HFFc6 (cell line): ENCODE measurements around the gene NPVF. TPM values are rescaled to one million over a fixed set of nuclear protein-coding genes. Genes with fewer than 3 reads are reported as not detected.

Source experiments
- DNase-seq: peaks from one replicate; pipeline ENCODE4 v3.0.0-alpha.2; 2018
- H3K27ac Mint-ChIP-seq: 2 replicates; pipeline ENCODE4 v1.8.0; 2020; ENCODE audit warnings: mild to moderate bottlenecking, mixed read lengths
- H3K27me3 Mint-ChIP-seq: 2 replicates; pipeline ENCODE4 v1.8.0; 2021; ENCODE audit warnings: mild to moderate bottlenecking, moderate library complexity, mixed read lengths; ENCODE audit not compliant: insufficient read depth
- H3K36me3 Mint-ChIP-seq: 2 replicates; pipeline ENCODE4 v1.8.0; 2021; ENCODE audit warnings: low read depth, mixed read lengths
- H3K4me1 Mint-ChIP-seq: 2 replicates; pipeline ENCODE4 v1.8.0; 2020; ENCODE audit warnings: low read depth, mixed read lengths
- H3K4me3 Mint-ChIP-seq: 2 replicates; pipeline ENCODE4 v1.8.0; 2020; ENCODE audit warnings: mild to moderate bottlenecking, moderate library complexity, mixed read lengths
- H3K9me3 Mint-ChIP-seq: 2 replicates; pipeline ENCODE4 v1.8.0; 2020; ENCODE audit warnings: mild to moderate bottlenecking, mixed read lengths
- total RNA-seq, 6 experiments: library from RNA; stranded (reverse); fragmentation: NEBNext Ultra II Directional; extraction: Animal tissue kit (Norgen Biotek cat#: 25700); gene quantifications; 2 replicates in 1 of 6; 3 replicates in 5 of 6; pipeline ENCODE4 v1.2.3, GENCODE V29; 2021
- TF ChIP-seq, protein P1 (sequence below): fragments of 200-600 bp; sonication (generic); IDR thresholded peaks from 2 replicates; pipeline ENCODE4 v1.5.0; 2021; ENCODE audit warnings: antibody characterized with exemption, mild to moderate bottlenecking

NPVF gene
- total RNA-seq, 6 experiments from 2014 or later, result not detected

DNA sequence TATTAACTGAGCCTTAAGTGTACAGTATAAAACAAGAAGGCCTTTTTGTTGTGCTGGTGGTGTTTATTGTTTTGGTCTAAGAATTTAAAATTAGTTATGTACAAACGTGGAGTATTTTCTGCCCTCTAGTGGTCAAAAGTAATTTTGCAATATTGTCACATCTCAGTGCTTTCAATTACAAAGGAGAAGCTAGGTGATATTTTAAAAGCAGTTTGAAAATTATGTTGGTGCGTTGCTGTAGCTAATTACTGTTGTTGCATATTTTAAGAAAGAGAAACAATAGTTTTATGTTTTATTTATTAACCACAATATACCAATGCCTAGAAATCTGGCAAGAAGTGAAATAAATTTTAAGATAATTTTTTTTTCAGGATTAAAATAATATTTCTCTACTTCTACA lies 11.4 kb downstream of the NPVF start:
- peak; percentile 41 for DNase-seq
- no peaks in the 10 kb centered on the region for H3K4me1 Mint-ChIP-seq

DNA sequence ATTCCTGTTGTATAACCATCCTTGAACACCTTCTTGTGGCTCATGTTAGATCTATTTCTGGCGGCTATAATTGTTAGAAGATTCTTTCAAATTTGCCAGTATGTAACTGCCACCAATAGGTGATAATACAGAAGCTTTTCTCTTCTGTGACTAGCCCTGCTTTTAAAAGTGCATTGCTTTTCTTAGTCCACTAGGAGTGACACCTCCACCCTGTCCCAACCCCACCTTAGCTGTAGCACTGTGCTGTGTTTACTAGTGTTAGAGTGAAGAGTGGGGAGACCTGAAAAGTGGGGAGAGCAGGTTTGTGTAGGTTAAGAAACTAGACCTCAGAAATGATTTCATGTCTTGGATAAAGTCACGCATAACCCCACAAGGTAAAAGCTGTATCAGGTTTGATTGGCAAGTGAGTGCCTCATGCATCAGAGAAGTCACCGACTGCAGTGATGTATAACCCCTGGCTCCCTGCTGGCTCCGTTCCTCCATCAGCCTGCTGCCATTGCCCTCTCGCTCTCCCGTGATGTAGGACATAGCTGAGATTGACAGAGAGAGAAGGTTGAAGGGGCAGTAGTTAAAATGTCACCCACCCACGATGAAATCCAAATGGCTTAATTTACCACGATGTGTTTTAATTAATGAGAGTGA lies 12.5 kb downstream of the NPVF start:
- no peak overlapping the region for H3K4me3 Mint-ChIP-seq
- H3K9me3 Mint-ChIP-seq, result no peaks in the 10 kb centered on the region
- DNase-seq, result no peak
- TF ChIP-seq, protein P1, sequence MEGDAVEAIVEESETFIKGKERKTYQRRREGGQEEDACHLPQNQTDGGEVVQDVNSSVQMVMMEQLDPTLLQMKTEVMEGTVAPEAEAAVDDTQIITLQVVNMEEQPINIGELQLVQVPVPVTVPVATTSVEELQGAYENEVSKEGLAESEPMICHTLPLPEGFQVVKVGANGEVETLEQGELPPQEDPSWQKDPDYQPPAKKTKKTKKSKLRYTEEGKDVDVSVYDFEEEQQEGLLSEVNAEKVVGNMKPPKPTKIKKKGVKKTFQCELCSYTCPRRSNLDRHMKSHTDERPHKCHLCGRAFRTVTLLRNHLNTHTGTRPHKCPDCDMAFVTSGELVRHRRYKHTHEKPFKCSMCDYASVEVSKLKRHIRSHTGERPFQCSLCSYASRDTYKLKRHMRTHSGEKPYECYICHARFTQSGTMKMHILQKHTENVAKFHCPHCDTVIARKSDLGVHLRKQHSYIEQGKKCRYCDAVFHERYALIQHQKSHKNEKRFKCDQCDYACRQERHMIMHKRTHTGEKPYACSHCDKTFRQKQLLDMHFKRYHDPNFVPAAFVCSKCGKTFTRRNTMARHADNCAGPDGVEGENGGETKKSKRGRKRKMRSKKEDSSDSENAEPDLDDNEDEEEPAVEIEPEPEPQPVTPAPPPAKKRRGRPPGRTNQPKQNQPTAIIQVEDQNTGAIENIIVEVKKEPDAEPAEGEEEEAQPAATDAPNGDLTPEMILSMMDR, result no peak
- H3K27me3 Mint-ChIP-seq, result peaks cover 5% of the 10 kb centered on the region
- H3K4me1 Mint-ChIP-seq, result no peaks in the 10 kb centered on the region
- no peak overlapping the region for H3K27ac Mint-ChIP-seq
- H3K36me3 Mint-ChIP-seq, result no peaks in the 10 kb centered on the region

More for the DNA sequence above, 11.4 kb downstream of the NPVF start:
- H3K9me3 Mint-ChIP-seq, result no peaks in the 10 kb centered on the region
- no peak overlapping the region for H3K4me3 Mint-ChIP-seq
- no peaks in the 10 kb centered on the region for H3K36me3 Mint-ChIP-seq
- H3K27ac Mint-ChIP-seq, result no peak overlapping the region
- TF ChIP-seq, protein P1, result peak; percentile 95
- H3K27me3 Mint-ChIP-seq, result peaks cover 11% of the 10 kb centered on the region

DNA sequence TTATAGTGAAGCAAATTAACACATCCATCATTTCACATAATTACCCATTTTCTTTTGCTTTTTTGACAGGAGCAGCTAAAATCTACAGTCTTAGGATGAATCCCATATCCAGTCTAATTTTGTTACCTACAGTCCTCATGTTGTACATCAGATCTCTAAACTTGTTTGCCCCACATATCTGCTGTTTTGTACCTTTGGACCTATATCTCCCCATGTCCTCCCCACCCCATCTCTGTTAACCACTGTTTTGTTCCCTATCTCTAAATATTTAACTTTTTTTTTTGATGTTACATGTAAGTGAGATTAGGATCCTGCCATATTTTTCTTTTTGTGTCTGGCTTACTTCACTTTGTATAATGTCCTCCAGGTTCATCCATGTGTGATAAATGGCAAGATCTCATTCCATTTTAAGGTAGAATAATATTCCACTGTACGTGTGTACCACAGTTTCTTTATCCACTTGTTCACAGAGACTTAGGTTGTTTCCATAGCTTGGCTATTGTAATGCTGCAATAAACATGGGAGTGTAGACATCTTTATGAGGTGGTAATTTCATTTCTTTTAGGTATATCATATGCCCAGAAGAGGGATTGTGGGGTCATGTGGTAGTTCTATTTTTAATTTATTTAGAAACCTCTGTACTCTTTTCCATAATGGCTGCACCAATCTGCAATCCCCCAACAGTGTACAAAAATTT lies 19.6 kb downstream of the NPVF start:
- H3K4me3 Mint-ChIP-seq, result no peak overlapping the region
- H3K36me3 Mint-ChIP-seq, result no peaks in the 10 kb centered on the region
- TF ChIP-seq, protein P1, result no peak
- peaks cover 5% of the 10 kb centered on the region; the same call in 1 of the 2 replicates for H3K9me3 Mint-ChIP-seq
- no peak overlapping the region for H3K27ac Mint-ChIP-seq
- no peak for DNase-seq
- H3K27me3 Mint-ChIP-seq, result peaks cover 6% of the 10 kb centered on the region; the same call in 1 of the 2 replicates
- H3K4me1 Mint-ChIP-seq, result no peaks in the 10 kb centered on the region

DNA sequence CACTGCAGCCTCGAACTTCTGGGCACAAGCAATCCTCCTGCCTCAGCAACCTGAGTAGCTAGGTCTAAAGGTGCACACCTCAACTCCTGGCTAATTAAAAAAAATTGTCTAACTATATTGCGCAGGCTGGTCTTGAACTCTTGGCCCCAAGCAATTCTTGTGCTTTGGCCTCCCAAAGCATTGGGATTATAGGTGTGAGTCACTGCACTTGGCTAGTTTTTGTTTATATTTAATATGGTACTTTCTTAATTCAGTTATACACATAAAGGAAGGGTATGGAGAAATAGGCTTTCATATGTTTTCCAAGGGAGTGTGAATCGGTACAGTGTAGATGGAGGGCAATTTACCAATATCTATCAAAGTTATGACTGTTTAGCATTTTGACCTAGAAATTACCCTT lies 20.4 kb downstream of the NPVF start:
- no peak overlapping the region for H3K4me3 Mint-ChIP-seq
- TF ChIP-seq, protein P1, result no peak
- DNase-seq, result no peak
- no peak overlapping the region for H3K27ac Mint-ChIP-seq
- H3K9me3 Mint-ChIP-seq, result peaks cover 5% of the 10 kb centered on the region; the same call in 1 of the 2 replicates
- no peaks in the 10 kb centered on the region for H3K36me3 Mint-ChIP-seq
- no peaks in the 10 kb centered on the region for H3K4me1 Mint-ChIP-seq
- peaks cover 10% of the 10 kb centered on the region; the same call in 1 of the 2 replicates for H3K27me3 Mint-ChIP-seq

GRCh38 chr7:25206765-25207164 lies 21.5 kb downstream of the NPVF start:
- TF ChIP-seq, protein P1, result no peak
- Mint-ChIP-seq H3K27me3 (peaks cover 7% of the 10 kb centered on the region; the same call in 1 of the 2 replicates), H3K4me1 (no peaks in the 10 kb centered on the region), H3K9me3 (peaks cover 5% of the 10 kb centered on the region; the same call in 1 of the 2 replicates), H3K36me3 (no peaks in the 10 kb centered on the region), H3K27ac (no peak overlapping the region), H3K4me3 (no peak overlapping the region)
- no peak for DNase-seq
